HG03108 (cell line): ENCODE data around the gene CRIM1.
A peak's percentile ranks its signal among the peaks of the same experiment; 100 is the strongest.

ENCODE experiments used
- ATAC-seq: cut with Tn5 transposase; IDR thresholded peaks from one replicate; pipeline ENCODE4 v1.9.1; 2021; ENCODE audit warnings: moderate library complexity; ENCODE audit not compliant: unreplicated experiment

Gene CRIM1

DNA sequence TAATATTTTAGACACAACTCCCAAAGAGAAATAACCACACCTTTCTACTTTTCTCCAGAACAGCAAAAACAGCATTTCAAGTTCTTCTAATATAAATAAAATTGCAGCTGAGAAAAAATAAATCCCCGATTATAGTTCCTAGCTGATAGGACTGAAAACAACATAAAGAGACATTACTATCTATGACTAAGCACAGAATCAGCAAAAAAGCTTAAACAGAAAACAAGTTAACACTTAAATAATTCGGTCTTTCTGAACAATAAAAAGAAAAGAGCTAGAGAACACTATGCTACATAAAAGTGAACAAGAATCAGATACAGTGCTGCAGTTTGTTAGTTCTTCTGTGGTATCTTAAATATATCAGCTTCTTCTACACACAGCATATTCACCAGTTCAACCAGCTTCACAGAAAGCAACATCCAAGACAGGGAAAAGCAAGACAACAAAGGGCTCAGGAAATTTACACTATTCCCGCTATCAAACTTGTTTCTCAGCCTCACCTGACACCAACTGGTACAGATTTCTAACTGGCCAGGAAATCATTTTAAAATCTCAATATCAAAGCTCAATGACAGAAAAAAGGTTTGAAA, 213.8 kb downstream of the CRIM1 start:
- ATAC-seq = no peak

DNA sequence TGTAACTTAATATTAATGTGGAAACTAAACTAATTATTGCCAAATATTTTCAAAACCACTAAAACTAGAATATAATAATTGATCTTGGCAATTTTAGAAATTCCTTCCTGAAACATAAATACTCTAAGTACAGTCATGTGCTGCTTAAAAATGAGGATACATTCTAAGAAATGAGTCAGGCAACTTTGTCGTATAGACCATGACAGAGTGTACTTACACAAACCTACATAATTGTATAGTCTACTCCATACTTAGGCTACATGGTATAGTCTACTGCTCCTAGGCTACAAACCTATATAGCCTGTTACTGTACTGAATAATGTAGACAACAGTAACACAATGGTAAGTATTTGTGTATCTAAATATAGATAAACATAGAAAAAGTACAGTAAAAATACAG, 214.8 kb downstream of the CRIM1 start:
- no peak for ATAC-seq

DNA sequence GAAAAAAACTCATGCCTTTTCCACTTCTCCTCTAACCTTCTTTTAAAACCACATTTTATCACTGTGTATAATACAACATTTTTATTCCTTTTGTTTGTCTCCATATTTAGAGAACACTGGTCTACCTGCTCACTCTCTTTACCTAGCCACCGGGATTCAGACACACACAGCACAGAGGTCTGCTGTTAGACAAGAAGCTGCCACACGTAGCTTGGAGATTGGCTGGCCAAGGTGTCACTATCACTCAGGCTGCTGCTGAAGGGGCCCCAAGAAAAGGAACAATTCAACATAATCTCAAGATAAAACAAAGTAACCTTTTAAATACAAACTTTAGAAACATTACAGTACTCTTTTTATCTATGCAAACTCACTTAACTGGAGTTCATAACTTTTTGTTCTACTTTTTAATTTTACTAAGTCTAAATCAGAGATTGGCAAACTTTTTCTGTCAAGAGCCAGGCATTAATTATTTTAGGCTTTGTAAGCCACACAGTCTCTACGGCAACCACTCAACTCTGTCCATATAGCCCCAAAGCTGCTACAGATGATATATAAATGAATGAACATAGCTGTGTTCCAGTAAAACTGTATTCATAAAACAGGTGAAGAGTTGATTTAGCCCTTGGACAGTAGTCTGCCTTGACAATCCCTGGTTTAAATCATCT, 216.6 kb downstream of the CRIM1 start:
- no peak for ATAC-seq

DNA sequence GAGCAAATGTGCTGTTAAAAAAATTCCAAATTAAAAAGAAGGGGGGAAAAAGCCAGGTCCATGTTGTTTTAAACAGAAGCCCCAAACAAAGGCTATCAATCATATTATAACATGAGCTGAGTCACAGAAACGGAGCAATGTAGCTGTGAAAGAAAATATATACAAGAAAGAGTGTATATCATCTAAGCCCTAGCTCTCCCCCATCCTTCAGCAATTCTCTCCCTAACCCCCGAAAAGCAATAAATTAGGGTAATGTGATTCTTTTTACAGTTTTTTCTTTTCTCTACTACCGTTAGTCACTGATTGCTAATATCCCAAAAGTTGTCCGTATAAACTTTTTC, 217.1 kb downstream of the CRIM1 start:
- ATAC-seq = no peak

DNA sequence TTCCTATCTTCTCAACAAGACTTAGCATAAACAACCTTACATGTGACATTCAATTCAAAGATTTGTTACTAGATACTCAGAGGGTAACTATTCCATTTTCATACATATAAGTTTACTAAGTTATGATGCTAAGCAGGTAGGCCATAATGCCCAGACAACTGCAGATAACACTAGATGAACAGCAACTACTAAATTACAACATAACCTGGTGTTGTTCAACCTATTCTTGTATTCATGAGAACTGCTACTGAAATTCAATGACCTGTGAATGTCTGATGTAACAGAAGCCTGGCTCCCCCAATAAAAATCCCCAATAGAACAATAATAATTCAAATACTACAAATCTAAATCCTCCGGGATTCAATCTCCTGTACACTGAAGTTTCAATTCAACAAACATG, 217.6 kb downstream of the CRIM1 start:
- ATAC-seq = no peak

DNA sequence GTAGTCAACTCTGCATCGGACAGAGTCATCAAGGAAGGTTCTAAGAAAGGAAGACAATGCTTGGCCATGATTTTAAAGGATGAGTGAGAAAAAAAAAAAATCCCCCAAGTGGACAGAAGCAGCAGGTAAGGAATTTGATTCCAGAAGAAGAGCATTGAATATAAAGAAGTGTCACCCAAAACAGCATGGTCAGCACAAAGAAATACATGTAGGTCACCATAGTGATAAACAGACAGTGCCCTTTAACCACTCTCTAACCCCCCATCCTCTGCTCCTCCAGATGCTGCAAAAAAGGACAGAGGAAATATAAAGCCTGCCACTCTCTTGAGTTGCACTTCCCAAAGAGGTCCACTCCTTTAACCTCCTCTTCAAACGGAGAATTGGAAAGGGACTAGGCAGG, 219.0 kb downstream of the CRIM1 start:
- ATAC-seq = no peak

DNA sequence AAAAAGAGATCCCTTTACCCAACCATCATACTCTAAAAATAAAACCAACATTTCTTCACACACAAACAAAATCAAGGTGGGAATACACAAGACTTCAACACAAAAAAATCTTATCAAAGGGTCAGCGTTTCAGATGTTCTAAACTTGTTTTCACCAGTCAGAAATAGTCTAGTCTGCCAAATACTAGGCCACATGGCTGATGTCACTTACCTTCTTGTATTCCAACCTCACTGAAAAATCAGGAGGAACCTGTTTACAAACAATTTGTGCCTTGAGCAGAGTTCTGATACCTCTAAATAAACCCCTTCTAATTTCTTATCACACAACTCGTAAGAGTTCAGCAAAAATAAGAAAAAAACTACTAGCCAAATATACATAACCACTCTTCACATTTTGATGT, 222.3 kb downstream of the CRIM1 start:
- ATAC-seq = no peak

DNA sequence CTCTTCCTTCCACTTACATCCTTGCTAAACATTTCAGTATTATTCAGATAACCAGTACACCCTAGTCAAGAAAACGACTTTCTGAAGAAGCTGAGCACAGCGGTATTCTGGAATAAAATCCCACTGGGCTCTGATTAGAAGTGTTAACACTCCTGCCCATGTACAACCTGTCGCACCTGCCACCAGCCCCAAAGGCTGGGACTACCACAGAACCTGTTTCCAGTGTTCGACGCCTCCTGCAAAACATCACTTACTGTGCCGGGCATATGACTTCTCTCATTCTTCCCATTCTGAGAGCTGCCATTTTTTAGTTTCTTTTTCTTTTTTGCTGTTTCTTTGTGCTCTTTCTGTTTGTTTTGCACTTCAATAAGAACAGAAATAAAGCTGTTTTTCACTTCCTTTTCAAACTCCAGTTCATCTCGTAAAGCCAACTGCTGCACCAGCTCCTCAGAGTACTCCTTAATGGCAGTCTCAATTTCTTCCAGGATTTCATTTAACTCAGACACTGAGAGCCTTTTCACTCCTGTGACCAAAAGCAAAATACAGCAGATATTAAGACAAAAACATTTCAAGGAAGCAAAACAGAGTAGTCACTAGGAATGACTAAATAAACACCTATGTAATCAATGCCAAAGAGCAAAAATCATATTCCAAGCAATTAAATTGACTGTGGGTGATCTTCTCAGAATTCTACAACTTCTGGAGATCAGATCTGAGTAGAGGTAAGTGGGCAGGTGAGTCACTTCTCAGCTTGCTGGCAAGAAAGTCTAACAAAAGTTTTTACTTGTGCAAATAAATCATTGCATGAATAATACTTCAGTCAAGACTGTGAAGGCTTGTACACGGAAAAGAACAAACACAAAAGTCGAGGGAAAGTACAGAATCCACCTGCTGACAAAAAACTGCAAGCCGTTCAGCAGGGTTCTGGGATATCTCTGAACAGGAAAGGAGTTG, 223.0 kb downstream of the CRIM1 start:
- ATAC-seq = no peak

DNA sequence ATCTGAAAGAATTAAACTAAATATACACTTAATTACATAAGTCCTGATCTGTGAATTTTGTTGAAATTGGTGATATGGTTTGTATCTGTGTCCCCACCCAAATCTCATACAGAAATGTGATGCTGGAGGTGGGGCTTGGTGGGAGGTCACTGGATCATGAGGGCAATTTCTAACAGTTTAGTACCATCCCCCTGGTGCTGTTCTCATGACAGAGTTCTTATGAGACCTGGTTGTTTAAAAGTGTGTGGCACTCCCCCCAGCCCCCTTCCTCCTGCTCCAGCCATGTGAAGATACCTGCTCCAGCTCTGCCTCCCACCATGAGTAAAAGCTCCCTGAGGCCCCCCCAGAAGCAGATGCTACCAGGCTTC, 223.7 kb downstream of the CRIM1 start:
- no peak for ATAC-seq

DNA sequence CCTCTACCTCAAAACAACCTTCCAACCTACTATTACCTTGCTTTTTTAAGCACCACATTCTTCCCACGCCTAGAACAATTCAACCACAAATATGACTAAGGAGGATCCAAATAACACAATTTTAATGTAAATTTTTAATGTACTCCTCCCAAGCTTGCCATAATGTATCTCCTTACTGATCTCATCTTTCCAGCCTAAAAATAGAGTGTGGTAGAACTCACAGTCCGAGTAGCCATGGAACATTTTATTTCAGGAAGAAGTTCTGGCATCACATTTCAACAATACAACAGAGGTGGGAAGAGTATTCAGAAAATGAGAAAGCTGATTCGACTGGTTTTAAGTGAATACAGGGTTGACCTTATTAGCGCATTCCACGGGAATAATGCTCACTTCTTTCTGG, 227.0 kb downstream of the CRIM1 start:
- ATAC-seq = no peak

DNA sequence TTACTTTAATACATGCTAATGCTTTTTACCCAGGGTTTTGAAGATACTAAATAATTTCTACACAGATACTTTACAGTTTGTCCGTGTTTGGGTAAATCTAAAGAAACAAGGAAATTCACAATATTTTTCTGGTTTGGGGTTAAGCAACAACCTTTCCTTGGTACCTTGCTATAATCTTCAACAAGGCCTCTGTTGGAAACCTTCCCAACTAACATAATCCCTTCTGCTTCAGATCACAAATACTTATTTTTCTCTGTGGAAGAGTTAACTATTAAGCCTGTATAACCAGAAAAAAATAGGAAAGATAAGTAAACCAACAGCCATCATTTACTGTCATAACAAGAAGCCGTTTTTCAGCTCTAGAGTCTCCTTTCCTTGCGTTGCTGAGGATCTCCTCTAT, 227.4 kb downstream of the CRIM1 start:
- no peak for ATAC-seq

DNA sequence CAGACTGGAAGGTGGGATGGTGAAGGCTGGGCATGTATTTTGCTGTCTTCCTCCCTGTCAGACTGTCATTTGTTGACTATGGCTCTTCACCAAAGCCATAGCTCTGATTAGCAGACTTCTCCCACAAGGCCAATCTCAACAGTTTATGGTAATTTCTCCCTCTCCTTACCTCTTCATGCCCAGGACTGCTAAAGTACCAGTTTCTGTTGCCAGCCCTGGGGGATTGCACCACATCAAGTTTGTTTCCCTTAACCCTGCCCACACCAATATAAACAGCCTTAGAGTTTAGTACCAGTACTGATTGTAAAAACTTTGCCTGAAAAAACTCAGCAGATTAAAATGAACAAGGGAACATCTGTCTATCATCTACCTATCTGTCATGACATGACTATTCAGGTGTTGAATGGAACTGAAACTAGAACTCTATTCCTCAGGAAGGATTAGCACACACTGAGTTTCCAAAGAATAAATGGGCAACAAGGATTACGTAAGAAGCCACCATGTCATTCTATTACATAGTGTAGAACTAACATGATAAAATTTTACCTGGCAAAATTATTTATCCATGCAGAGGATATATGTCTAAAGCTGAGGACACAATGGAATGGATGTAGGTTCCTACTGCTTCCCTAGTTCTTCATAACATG, 228.7 kb downstream of the CRIM1 start:
- no peak for ATAC-seq

DNA sequence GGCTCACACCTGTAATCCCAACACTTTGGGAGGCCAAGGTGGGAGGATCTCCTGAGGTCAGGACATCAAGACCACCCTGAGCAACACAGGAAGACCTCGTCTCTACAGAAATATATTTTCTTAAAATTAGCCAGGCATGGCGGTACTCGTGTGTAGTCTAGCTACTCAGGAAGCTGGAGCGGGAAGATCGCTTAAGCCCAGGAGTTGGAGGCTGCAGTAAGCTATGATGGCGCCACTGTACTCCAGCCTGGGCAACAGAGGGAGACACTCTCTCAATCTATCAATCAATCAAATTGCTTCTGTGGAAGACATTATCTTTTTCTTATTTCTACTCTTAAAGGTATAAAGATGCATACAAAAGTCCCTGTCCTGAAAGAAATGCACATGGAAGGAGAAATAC, 231.1 kb downstream of the CRIM1 start:
- no peak for ATAC-seq

DNA sequence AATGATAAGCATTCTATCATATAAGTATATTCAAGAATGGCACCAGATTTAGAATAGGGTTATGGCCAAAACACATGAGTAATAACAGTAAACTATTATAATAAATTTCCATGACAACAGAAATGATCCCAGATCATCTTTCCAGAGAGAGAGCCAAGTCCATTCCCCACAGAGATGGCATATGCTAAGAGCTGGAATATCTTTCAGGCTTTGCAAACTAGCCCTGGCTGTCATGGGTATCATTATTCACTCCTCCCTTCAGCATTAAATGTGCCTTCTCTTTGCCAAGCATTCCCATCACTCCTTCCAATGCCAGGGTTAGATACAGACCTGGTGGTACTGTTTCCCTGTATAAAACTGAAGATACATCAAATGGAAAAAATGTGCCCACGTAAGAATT, 231.5 kb downstream of the CRIM1 start:
- ATAC-seq = no peak

DNA sequence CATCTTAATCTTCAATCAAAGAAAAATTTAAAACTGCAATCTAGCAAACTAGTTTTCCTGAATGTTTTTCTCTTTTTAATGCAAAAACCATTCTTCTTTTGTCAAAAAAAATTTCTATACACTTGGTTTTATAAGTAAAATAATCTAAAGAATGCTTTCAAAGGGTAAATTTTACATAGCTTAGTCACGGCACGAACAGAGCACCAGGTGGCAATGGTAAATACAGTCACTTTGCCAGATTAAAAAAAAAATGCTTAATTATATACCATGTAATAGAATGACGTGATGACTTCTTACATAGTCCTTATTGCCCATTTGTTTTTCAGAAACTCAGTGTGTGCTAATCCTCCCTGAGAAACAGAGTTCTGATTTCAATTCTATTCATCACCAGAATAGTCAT, 232.0 kb downstream of the CRIM1 start:
- no peak for ATAC-seq

DNA sequence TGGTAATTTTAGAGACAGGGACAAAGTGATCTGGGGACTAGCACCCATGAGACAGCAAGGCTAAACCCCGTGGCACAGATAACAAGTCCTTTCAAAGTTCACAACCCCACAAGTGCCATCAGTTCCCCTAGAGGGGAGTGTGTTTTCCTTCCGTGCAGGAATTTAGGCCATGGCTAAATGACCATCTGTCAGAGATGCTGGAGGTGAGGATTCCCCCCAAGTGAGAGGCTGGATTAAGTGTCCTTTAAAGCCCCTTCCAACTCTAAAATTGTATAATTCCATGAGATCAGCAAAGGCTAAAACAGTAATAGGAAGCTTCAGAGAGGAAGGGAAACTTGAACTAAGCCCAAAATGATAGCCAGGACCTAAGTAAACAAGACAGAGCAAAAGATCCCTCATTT, 233.7 kb downstream of the CRIM1 start:
- no peak for ATAC-seq

DNA sequence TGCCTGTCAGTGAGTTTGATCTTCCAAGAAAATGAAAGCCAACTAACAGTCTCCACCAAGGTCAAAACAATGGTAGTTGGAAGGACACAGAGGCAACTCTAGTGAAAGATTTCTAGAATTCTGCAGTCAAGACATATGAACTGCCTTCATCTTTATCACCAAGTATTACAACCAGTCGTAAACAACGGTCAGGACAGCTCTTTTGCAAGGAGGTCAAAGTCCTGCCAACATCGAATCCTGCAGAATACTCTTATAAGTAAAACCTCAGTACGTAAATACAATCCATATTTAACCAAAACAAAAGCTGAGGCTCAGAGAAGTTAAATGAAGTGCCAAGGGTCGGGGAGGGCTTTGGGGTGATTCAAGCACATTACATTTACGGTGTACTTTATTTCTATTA, 239.3 kb downstream of the CRIM1 start:
- ATAC-seq = no peak

DNA sequence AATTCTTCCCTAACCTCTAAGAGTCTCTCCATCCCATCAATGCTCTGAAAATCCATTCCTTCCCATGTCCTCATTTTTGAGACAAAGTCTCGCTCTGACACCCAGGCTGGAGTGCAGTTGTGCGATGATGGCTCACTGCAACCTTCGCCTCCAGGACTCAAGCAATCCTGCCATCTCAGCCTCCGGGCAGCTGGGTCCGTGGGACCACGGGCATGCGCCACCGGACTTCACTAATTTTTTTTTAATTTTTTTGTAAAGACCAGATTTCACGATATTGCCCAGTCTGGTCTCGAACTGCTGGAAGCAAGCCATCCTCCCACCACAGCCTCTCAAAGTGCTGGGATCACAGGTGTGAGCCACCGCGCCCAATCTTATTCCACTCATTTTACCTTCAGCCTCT, 240.8 kb downstream of the CRIM1 start:
- no peak for ATAC-seq

DNA sequence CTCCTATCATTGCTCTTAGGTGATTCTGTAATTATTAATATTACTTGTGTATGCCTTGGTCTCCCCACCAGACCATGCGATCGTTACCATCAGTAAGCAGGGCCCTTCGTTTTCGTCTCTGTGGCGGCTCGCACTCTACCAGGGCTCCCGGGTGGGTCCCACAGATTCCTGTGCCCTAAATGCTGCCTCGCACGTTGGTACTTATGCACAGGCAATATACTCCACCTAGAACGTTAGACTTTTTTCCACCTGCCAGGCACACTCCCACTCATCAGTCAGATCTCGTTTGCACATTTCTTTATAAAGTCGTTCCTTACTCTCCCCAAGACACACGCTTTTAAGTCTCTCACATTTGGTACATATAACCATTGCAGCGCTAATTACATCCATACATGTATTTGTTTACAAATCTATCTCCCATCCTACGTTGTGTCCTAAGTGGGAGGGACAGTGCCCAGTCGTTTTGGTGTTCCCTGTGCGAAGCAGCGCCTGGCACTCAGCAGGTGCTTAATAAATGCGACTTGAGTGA, 241.5 kb downstream of the CRIM1 start:
- ATAC-seq = no peak

DNA sequence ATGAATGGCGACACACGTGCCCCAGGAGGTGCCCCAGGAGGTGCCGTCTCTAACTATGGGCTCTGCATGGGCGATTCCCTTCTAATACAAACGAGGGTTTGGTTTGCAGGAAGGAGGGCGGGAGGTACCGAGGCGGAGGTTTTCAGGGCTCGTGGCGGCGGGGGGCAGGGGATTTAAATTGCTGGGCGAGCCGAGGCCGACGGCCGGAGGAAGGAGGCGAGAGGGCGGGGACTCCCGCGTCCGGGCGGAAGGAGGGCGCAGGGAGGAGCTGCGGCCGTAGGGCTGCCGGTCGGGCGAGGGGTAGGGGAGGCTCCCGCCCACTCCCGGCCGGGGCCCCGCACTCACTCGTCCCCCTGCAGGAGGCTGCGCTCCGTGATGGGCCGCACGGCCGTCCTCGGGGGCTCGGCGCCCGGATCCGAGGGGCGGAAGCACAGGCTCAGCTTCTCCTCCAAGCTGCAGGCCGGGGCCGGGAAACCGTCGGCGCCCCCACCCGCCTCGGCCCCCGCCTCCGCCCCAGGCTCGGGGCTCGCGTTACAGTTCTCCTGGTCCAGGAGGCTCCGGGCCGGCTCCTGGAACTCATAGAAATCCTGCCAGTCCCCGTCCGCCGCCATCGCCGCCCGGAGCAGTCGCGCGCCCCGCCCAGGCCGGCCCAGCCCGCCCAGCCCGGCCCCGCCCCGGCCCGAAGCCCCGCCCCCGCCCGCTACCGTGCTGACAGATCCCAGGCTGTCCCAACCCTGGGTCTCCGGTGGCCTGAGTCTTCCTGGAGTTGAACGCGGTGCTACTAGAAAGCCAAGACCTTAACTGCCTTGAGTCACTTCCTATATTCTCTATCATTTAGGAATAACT, 242.2 kb downstream of the CRIM1 start, which contains the start of gene FEZ2:
Gene FEZ2, minus strand, starts transcription at position 637 of the 846 bp plus-strand sequence. Its CDS starts 26 bp downstream, at position 611.
- ATAC-seq = peak; percentile 100
